Middle frontal gyrus (tissue), 1 donor: ENCODE results near the gene DZANK1.
"Not testable (repeated sequence)": the region's sequence is repeated elsewhere in the genome, so short reads cannot be mapped to it uniquely, and the experiment has no call there.

Source experiments
- DNase-seq: peaks from one replicate; pipeline ENCODE4 v3.0.0-alpha.2; 2015; ENCODE audit warnings: low spot score; ENCODE audit errors: extremely low spot score

The DZANK1 gene

GRCh38 chr20:18466894-18467730 is at the start of gene DZANK1, which contains the start of gene POLR3F:
Gene DZANK1, minus strand, starts transcription at chr20:18467030. Its CDS starts 1,672 bp downstream, at chr20:18465358.
Gene POLR3F, plus strand, starts transcription at chr20:18467390. Its CDS starts 117 bp downstream, at chr20:18467507.
- DNase-seq: peak; percentile 87

DNA sequence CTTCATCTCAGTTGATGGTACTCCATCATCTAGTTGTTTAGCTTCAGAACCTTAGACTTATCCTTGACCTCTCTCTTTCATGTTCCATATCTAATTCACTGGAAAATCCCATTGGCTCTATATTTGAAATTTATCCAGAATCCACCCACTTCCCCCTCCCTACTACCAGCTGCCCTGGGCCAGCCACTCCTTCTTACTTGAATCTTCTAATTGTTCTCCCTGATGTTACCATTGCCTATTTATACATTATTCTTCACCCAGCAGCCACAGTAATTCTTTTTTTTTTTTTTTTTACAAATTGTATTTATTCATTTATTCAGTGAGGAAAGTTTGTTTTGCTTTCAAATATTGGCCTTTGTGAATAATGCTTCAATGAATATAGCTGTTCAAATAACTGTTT is 49.1 kb upstream of the DZANK1 start:
- DNase-seq: no peak

- DNase-seq: no peak
Observed at GRCh38 chr20:18514127-18514526, 47.3 kb upstream of the DZANK1 start.

- no peak for DNase-seq
Observed at GRCh38 chr20:18513208-18513607, 46.4 kb upstream of the DZANK1 start.

GRCh38 chr20:18511571-18511970 is 44.7 kb upstream of the DZANK1 start:
- no peak for DNase-seq

- peak; percentile 99 for DNase-seq
Observed at GRCh38 chr20:18507218-18508191, 40.7 kb upstream of the DZANK1 start, which contains the start of gene SEC23B. Gene SEC23B, plus strand, starts transcription at chr20:18507940. Its CDS starts 2,896 bp downstream, at chr20:18510836.

- DNase-seq: no peak
Observed at GRCh38 chr20:18506744-18507143, 39.9 kb upstream of the DZANK1 start.

- DNase-seq: no peak
Observed at GRCh38 chr20:18504479-18505060, 37.7 kb upstream of the DZANK1 start.

DNA sequence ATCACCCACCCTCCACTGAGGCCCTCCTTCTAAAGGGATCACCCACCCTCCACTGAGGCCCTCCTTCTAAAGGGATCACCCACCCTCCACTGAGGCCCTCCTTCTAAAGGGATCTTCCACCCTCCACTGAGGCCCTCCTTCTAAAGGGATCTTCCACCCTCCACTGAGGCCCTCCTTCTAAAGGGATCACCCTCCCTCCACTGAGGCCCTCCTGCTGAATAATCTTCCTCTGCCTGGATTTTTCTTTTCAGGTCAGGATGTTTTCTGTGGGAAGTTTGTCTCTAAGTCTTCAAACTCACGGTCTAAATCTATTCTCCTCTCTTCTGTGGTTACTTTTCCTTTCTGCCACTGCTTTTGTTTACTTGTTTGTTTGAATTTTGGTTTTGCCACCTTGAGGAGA is 34.8 kb upstream of the DZANK1 start:
- not testable (repeated sequence) for DNase-seq

DNA sequence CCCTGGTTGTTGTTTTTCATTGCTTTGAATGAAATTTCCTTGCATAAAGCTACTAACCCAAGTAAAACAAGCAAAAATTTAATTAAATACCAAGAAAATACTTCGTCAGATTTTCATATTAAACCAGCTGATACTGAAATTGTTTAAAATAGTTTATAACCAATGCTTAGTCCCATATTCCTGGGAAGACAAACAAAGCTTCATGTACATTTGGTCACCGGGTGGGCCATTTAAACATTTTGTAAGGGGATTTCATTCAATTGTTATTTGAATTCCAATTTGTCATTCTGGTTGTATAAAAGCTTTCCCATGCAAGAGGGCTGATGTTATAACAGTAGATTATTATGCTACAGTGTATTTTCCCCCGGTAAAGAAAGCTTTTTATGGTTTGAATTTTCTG is 30.8 kb upstream of the DZANK1 start:
- no peak for DNase-seq

DNA sequence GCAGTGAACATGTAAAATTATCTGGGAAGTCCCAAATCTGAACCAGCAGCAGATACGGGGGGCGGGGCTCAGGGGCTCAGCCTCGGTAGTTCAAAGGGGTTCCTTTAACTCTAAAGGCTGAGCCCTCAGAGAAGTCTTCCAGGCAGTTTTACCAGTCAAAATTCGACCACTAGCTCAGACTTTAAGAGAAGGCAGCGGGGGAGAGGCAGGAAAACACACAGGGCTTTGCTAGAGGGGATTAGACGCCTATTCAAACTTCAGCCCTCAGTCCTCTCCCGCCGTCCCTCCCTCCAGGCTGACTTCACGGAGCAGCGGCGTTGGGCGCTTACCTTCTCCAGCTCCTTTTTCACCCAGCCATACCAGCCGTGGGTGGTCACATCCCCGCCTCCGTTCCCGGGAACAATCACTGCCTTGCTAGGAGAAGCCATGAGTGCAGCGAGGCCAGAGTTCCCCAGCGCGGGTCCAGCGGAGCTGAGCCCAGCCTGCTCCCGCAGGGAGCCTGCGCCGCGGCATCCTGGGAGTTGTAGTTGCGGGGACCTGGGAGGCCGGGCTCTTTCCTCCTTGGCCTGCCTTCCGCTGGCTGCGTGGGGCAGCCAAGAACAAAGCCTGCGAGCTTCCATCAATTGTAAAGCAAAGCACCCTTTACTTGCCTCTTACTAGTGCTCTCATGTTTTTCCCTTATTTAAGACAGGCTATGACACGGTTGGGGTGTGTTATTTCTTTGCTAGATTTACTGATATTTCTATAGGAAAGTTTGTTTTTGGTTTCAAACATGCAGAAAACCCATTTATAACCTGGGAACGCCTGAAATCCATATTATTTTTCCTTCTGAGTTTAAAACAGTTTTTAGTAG is 30.1 kb upstream of the DZANK1 start, which contains the start of gene RBBP9:
Gene RBBP9, minus strand, starts transcription at position 486 of the 853 bp plus-strand sequence. Its CDS starts 58 bp downstream, at position 428.
- DNase-seq: peak; percentile 76

DNA sequence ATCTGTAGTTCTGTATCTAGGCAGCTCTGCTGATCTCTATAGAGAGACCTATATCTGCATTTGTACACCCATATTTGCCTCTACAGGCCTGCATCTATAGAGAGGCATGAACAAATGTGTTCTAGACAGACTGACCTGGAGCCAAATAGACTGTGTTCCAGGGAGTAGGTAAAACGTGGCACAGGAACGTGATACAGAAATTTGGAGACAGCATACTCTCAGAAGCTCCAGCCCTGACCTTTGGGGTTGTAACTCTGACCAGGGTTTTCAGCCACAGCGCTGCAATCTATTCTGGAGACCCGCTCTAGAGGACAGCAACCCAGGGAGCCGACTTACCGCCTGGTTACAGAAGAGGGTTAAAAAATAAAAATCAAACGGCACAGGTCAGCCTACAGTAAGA is 29.2 kb upstream of the DZANK1 start:
- DNase-seq: no peak

DNA sequence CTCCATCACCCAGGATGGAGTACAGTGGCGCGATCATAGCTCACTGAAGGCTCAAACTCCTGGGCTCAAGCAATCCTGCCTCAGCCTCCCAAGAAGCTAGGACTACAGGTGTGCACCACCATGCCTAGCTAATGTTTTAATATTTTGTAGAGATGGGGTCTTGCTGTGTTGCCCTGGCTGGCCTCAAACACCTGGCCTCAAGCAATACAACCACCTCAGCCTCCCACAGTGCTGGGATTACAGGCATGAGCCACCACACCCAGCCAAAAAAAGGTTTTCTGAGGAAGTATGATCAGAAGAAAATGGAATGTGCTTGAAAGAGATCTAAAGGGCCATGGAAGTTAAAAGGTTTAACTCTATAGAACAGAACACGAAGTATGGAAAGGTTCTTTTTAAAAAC is 21.5 kb upstream of the DZANK1 start:
- no peak for DNase-seq

DNA sequence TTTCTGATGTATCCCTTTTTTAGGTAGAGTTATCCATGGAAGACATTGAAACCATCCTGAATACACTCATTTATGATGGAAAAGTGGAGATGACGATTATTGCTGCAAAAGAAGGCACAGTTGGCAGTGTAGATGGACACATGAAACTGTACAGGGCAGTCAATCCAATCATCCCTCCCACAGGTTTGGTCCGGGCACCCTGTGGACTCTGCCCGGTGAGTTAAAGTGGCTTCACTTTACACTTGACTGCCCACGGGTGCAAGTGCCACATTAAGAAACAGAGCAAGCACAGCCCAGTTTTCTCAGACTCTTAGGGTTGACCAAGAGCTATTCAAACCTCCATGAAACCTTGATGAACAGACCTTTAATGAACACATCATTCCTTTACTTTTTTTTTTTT is 14.8 kb upstream of the DZANK1 start:
- no peak for DNase-seq

DNA sequence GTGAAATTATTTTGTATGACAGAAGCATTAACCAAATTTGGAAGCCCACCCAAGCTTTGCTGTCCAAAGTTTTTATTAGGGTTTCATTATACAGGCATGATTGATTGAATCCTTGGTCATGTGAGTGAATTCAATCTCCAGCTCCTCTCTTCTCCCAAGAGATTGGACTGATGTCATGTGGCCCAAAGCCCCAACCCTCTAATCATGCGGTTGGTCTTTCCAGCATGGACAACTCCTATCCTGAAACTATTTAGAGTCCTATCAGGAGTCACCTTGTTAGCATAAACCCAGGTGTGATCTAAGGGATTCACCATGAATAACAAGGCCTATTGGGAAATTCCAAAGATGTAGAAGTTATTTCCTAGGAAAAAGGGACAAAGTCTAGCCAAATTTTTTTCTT is 11.0 kb upstream of the DZANK1 start:
- DNase-seq: no peak

DNA sequence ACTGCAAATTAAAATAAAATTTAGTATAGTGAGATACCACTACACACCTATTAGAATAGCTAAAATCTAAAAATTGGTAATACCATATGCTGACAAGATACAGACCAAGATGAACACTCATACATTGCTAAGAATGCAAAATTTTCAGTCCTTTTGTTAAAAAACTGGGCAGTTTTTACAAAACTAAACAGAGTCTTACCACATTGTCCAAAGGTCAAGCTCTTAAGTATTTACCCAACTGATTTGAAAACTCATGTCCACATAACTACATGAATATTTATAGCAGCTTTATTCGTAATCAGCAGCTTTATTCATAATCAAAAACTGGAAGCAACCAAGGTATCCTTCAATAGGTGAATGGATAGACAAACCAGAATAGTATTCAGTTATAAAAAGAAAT is 10.4 kb upstream of the DZANK1 start:
- DNase-seq: no peak

DNA sequence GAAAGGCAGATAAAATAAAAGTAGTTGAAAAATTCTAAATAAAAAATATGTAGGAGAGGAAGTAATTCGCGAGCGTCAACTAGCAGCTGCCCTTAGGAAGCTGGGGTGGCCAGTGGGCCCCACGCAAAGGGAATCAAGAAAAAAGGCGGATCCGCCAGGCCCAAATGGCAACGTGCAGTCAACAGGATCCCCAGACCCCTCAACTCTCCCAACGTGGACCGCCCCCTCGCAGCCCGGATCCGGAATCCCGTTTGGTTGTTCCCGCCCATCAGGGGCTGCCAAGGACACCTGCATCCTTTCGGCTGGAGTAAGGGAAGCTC is 296 bp downstream of the DZANK1 start:
- no peak for DNase-seq

DNA sequence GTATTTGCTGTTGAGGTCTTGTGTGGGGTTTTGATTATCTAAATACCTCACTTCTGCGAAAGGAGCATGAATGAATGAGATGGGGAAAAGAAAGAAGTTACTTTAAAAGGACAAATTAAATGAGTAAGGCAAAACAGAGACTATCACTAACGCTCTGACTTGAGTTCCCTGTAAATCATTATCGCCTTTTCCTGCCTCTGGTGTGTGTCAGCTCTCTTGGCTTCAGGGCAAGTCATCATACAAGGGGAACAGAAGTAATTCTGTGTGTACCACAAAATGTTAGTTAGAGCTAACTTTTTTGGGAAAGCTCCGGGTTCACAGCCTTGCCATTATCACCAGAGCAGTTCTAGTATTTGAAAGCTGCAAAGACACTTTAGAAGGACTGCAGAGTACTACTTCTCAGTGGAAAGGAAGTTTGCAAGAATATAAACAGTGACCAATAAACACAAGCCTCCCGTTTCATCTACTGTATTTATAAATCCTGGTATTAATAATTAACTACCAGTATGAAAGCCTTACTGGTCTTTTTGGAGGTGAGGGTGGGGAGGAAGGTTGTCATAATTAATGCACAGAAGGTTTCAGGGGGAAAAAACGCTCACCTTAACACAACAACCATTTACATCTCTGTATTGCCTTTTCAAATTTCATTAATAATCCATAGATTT is 1.2 kb downstream of the DZANK1 start:
- no peak for DNase-seq

DNA sequence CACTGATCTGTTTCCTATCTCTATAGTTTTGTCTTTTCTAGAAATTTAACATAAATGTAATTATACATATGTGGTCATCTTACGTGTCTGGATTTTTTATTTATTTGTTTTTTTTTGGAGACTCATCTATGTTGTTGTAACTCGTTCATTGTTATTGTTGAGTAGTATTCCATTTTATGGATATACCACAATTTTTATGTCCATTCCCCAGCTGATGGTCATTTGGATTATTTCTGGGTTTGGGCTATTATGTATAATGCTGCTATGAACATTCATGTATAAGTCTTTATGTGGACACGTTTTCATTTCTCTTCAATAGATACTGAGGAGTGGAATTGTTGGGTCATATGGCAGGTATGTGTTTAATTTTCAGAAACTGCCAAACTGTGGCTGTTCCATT is 10.2 kb downstream of the DZANK1 start:
- no peak for DNase-seq

DNA sequence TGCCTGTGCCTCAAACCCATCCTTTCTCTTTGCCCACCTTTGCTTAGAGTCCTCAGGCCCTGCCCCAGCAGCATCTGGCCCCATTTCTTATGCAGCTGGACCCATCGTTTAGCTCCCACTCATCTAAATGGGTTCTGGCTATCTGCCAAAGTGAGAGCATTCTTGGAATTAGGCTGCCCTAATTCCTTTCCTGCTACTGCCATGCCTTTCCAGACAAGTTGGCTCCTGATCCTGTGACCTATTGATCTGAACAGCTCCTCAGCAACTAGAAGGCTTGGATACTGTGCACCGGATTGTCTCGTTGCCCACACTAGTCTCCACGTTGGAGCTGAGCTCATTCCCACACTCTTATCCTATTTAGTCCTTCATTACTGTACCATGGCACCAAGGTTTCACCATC is 22.9 kb downstream of the DZANK1 start:
- no peak for DNase-seq
